Measurements from ENCODE around the gene CHADL. TPM values are rescaled to one million over a fixed set of nuclear protein-coding genes. Genes with fewer than 3 reads are reported as not detected.

Gene CHADL
- total and polyA plus RNA-seq, 2 of the 8 experiments (the other 6 are each of a cell fraction or from before 2014, with no cell fraction given): 0.78 to 1.4 TPM

- POLR2A ChIA-PET (ENCODE audit: partially characterized antibody): interaction anchor here (1.0 to 1.8 kb wide), 4 partner anchors 8 to 21 kb away, joined by 3 to 6 read pairs (median 6); no protein-coding TSS in a partner anchor
- CTCF ChIA-PET (ENCODE audit: partially characterized antibody): interaction anchor here (1.1 kb wide), 1 partner anchor 312 kb away, joined by 3 read pairs; no protein-coding TSS in a partner anchor
- TF ChIP-seq RFX5 (IDR thresholded peaks at IDR 0.05; ENCODE audit: borderline replicate concordance, low read depth, low read length) (no peak), CREB1 (IDR thresholded peaks at IDR 0.05) (no peak), BRCA1 (IDR thresholded peaks at IDR 0.05; ENCODE audit: low read depth, low read length) (no peak), FOSL1 (IDR thresholded peaks at IDR 0.05; ENCODE audit: insufficient read depth, low read depth, low read length) (no peak), TAF7 (optimal IDR thresholded peaks at IDR 0.05; ENCODE audit: borderline replicate concordance, low read depth, low read length) (no peak), CHD1 (IDR thresholded peaks at IDR 0.05; ENCODE audit: low read depth, low read length) (no peak), YY1 (IDR thresholded peaks at IDR 0.05; ENCODE audit: low read depth, low read length) (no peak), KDM5A (IDR thresholded peaks at IDR 0.05; ENCODE audit: low read length) (no peak), ASH2L (IDR thresholded peaks at IDR 0.05; ENCODE audit: low read length) (no peak), GABPA (IDR thresholded peaks at IDR 0.05; ENCODE audit: borderline replicate concordance, insufficient read depth, low read length) (no peak), CBX8 (IDR thresholded peaks at IDR 0.05; ENCODE audit: borderline replicate concordance, low read depth, low read length) (no peak), TCF12 (IDR thresholded peaks at IDR 0.05; ENCODE audit: low read depth, low read length) (no peak)
These were observed 5.7 kb downstream of the CHADL start for GRCh38 chr22:41234815-41235695.

More at GRCh38 chr22:41234815-41235695, 5.7 kb downstream of the CHADL start:
- Histone ChIP-seq H2BK20ac (ENCODE audit: low read length) (no peak overlapping the region; the same call in 1 of the 2 replicates), H3K9me3 (ENCODE audit: insufficient read depth in 2 of 2, low read depth in 1 of 2, low read length in 1 of 2) (no peaks in the 10 kb centered on the region), H3K4me3 (ENCODE audit: extremely low read depth in 1 of 4, insufficient read depth in 2 of 4, low read depth in 3 of 4, low read length in 4 of 4) (no peak overlapping the region), H4K8ac (ENCODE audit: extremely low read depth, insufficient read depth, low read length) (no peak overlapping the region), H3K9ac (replicated peaks in 1 of 4; ENCODE audit: extremely low read depth in 1 of 4, low read depth in 3 of 4, low read length in 3 of 4) (no peak overlapping the region), H2BK120ac (replicated peaks; ENCODE audit: low read depth, low read length) (no peak overlapping the region), H2BK5ac (ENCODE audit: low read depth, low read length) (no peak overlapping the region), H2BK12ac (ENCODE audit: low read depth, low read length) (no peak overlapping the region), H3K27me3 (replicated peaks in 1 of 4; ENCODE audit: control insufficient read depth in 3 of 4, extremely low read depth in 1 of 4, insufficient read depth in 3 of 4, low read length in 3 of 4) (peaks cover 0 to 4% (median under 1%) of the 10 kb centered on the region in 4 experiments; a peak in 3 of 7 replicates), H3K4me2 (ENCODE audit: insufficient read depth in 1 of 2, low read depth in 2 of 2, low read length in 2 of 2) (no peak overlapping the region), H2BK15ac (ENCODE audit: low read length) (0 out of 2 replicates have a peak overlapping the region, but pooled peaks have one; percentile 61), H3K79me2 (ENCODE audit: control insufficient read depth in 1 of 2, insufficient read depth in 2 of 2, low read length in 2 of 2) (no peaks in the 10 kb centered on the region), H2AFZ (ENCODE audit: low read length) (no peak overlapping the region), H4K91ac (replicated peaks; ENCODE audit: insufficient read length, low read length) (no peak overlapping the region), H3K79me1 (ENCODE audit: low read depth, low read length) (no peaks in the 10 kb centered on the region), H3K23ac (ENCODE audit: insufficient read length) (no peak overlapping the region), H3K14ac (ENCODE audit: insufficient read length) (no peak overlapping the region), H3K4me1 (replicated peaks in 1 of 4; ENCODE audit: control insufficient read depth in 3 of 4, insufficient read depth in 4 of 4, low read length in 3 of 4) (peaks cover 4 to 17% (median 11%) of the 10 kb centered on the region in 4 experiments; a peak in 6 of 7 replicates), H3K18ac (ENCODE audit: extremely low read depth, low read length) (no peak overlapping the region; the same call in none of the 2 replicates), H3K56ac (replicated peaks; ENCODE audit: insufficient read length, low read depth, low read length) (no peak overlapping the region), H3K36me3 (ENCODE audit: control insufficient read depth in 2 of 4, insufficient read depth in 4 of 4, low read length in 3 of 4) (peaks cover 0 to 6% (median 0%) of the 10 kb centered on the region in 4 experiments; a peak in 3 of 8 replicates), H3K4ac (replicated peaks; ENCODE audit: insufficient read length, low read depth, low read length) (no peak overlapping the region), H2AK5ac (ENCODE audit: low read depth, low read length) (no peak overlapping the region), H4K5ac (ENCODE audit: insufficient read length, low read depth, low read length) (no peak overlapping the region), H4K20me1 (replicated peaks in 1 of 2; ENCODE audit: control insufficient read depth in 1 of 2, insufficient read depth in 2 of 2, low read length in 2 of 2) (peaks cover 0 to 1% of the 10 kb centered on the region in 2 experiments), H3K27ac (ENCODE audit: low read depth, low read length) (no peak overlapping the region), H3K23me2 (ENCODE audit: low read depth, low read length) (peaks cover 2% of the 10 kb centered on the region; the same call in 1 of the 2 replicates)
- WGBS, 2 experiments (ENCODE audit: extremely low coverage in 1 of 2, insufficient coverage in 1 of 2, insufficient read length in 1 of 2, insufficient replicate concordance in 2 of 2, low coverage in 1 of 2, low lambda C conversion rate in 2 of 2, missing lambda C conversion rate in 1 of 2): 94% methylated on average over 19 of the region's 19 CpGs; no CpG with 5 or more reads in 1 of the 2 experiments
- FAIRE-seq: no peak
- DNase-seq (ENCODE audit: low read depth in 1 of 2, low spot score in 2 of 2): no peak
